CD4-positive, CD25-positive, alpha-beta regulatory T cell (primary cell): ENCODE results near the gene LIPJ. TPM values are rescaled to one million over a fixed set of nuclear protein-coding genes. Genes with fewer than 3 reads are reported as not detected.

Experiments used
- ATAC-seq, 2 donors: fragments of 150-1000 bp; cut with Tn5 transposase; one replicate each; pipeline ENCODE4 v1.10.0; 2021; ENCODE audit warnings: low read depth in 2 of 2, moderate number of reproducible peaks in 2 of 2, moderate library complexity in 1 of 2
- DNase-seq, 3 donors: peaks; one replicate each; pipeline versions ENCODE4 v3.0.0 to v3.0.0-alpha.2; 2012 to 2022; ENCODE audit warnings: mixed read lengths in 1 of 3
- H3K27ac ChIP-seq: one replicate; pipeline ENCODE4 v1.7.0; 2013; ENCODE audit warnings: mild to moderate bottlenecking, low read length; ENCODE audit not compliant: insufficient read depth, poor library complexity, severe bottlenecking
- H3K27me3 ChIP-seq: one replicate; pipeline ENCODE4 v1.7.0; 2013; ENCODE audit warnings: low read length; ENCODE audit not compliant: control insufficient read depth, insufficient read depth
- H3K36me3 ChIP-seq: one replicate; pipeline ENCODE4 v1.7.0; 2013; ENCODE audit warnings: mild to moderate bottlenecking, low read length, moderate library complexity; ENCODE audit not compliant: control insufficient read depth, insufficient read depth
- H3K4me1 ChIP-seq: 2 replicates; pipeline ENCODE4 v1.7.0; 2013; ENCODE audit warnings: mild to moderate bottlenecking, low read length; ENCODE audit not compliant: insufficient read depth, control insufficient read depth, poor library complexity, severe bottlenecking
- H3K4me3 ChIP-seq: one replicate; pipeline ENCODE4 v1.7.0; 2013; ENCODE audit warnings: low read depth, mild to moderate bottlenecking, low read length, moderate library complexity
- H3K9me3 ChIP-seq, 2 experiments: 1 replicate in 1 of 2; 2 replicates in 1 of 2; pipeline ENCODE4 v1.7.0; 2013; ENCODE audit warnings: low read length in 2 of 2, mild to moderate bottlenecking in 1 of 2, moderate library complexity in 1 of 2; ENCODE audit not compliant: control insufficient read depth in 2 of 2
- H3K27ac Mint-ChIP-seq, 3 donors: one replicate each; pipeline ENCODE4 v1.8.0; 2020 to 2022; ENCODE audit warnings: mild to moderate bottlenecking in 3 of 3, mixed read lengths in 3 of 3, moderate library complexity in 2 of 3
- H3K27me3 Mint-ChIP-seq: one replicate; pipeline ENCODE4 v1.8.0; 2022; ENCODE audit warnings: mild to moderate bottlenecking, mixed read lengths
- H3K36me3 Mint-ChIP-seq: one replicate; pipeline ENCODE4 v1.8.0; 2020; ENCODE audit warnings: mixed read lengths
- H3K4me1 Mint-ChIP-seq, 4 donors: one replicate each; pipeline ENCODE4 v1.8.0; 2020 to 2022; ENCODE audit warnings: mixed read lengths in 4 of 4, mild to moderate bottlenecking in 1 of 4
- H3K4me3 Mint-ChIP-seq, 4 donors: one replicate each; pipeline ENCODE4 v1.8.0; 2020 to 2022; ENCODE audit warnings: mild to moderate bottlenecking in 4 of 4, mixed read lengths in 4 of 4, moderate library complexity in 3 of 4
- H3K9me3 Mint-ChIP-seq, 7 donors: one replicate each; pipeline ENCODE4 v1.8.0; 2020 to 2022; ENCODE audit warnings: mixed read lengths in 7 of 7, mild to moderate bottlenecking in 3 of 7, moderate library complexity in 2 of 7
- polyA plus RNA-seq, 4 donors: library from polyadenylated mRNA; unstranded; fragments of 300-500 nt; fragmentation: Illumina TruSeq; gene quantifications; one replicate each; pipeline ENCODE4 v1.2.3, GENCODE V29; 2021
- total RNA-seq: library from RNA; stranded (reverse); gene quantifications from one replicate; pipeline ENCODE4 v1.2.3, GENCODE V29; 2022

Gene LIPJ
- total and polyA plus RNA-seq, 5 donors from 2014 or later: not detected

- H3K4me3 Mint-ChIP-seq: no peak overlapping the region
- peaks cover 10% of the 10 kb centered on the region for H3K27me3 Mint-ChIP-seq
- DNase-seq (peak in 2 of 3 donors; percentile 16 to 37), ATAC-seq (peak in 1 of 2 donors; percentile 50)
- peaks cover 5 to 12% (median 6%) of the 10 kb centered on the region in 4 donors for H3K4me1 Mint-ChIP-seq
- H3K4me3 ChIP-seq: no peak overlapping the region
- no peaks in the 10 kb centered on the region for H3K4me1 ChIP-seq
- H3K36me3 Mint-ChIP-seq: peaks cover 4% of the 10 kb centered on the region
- H3K9me3 ChIP-seq: no peaks in the 10 kb centered on the region
- peaks cover 2% of the 10 kb centered on the region for H3K27me3 ChIP-seq
- no peaks in the 10 kb centered on the region for H3K9me3 Mint-ChIP-seq
- H3K27ac ChIP-seq: no peak overlapping the region
- H3K36me3 ChIP-seq: no peaks in the 10 kb centered on the region
- H3K27ac Mint-ChIP-seq: no peak overlapping the region
Observed at GRCh38 chr10:88565072-88565471, 21.5 kb upstream of the LIPJ start.

- Histone ChIP-seq H3K36me3 (no peaks in the 10 kb centered on the region), H3K27ac (peak overlapping the region; percentile 76), H3K4me3 (peak overlapping the region; percentile 33), H3K27me3 (no peaks in the 10 kb centered on the region), H3K9me3 (no peaks in the 10 kb centered on the region), H3K4me1 (peaks cover 5% of the 10 kb centered on the region)
- Mint-ChIP-seq H3K9me3 (peaks cover 0 to 4% (median 0%) of the 10 kb centered on the region in 7 donors), H3K27ac (peak overlapping the region; percentile 32 to 91 (median 89)), H3K27me3 (peaks cover 11% of the 10 kb centered on the region), H3K4me3 (peak overlapping the region; percentile 83 to 94 (median 92)), H3K4me1 (peaks cover 4 to 16% (median 10%) of the 10 kb centered on the region in 4 donors), H3K36me3 (peaks cover 6% of the 10 kb centered on the region)
- DNase-seq (peak in 1 of 3 donors; percentile 1), ATAC-seq (no peak)
Observed at GRCh38 chr10:88582411-88582805, 4.2 kb upstream of the LIPJ start.

GRCh38 chr10:88582806-88583583, 3.6 kb upstream of the LIPJ start, which contains the start of gene RNLS:
Gene RNLS (minus strand): TSS chr10:88583318.
- Mint-ChIP-seq H3K27ac (peak within 1 kb of the TSS; percentile 89 to 95 (median 91)), H3K4me1 (peaks cover 4 to 16% (median 10%) of the 10 kb centered on the region in 4 donors), H3K9me3 (peaks cover 0 to 4% (median 0%) of the 10 kb centered on the region in 7 donors), H3K4me3 (peak within 1 kb of the TSS; percentile 83 to 94 (median 92)), H3K36me3 (peaks cover 4% of the 10 kb centered on the region), H3K27me3 (peaks cover 11% of the 10 kb centered on the region)
- Histone ChIP-seq H3K27ac (peak within 1 kb of the TSS; percentile 76), H3K36me3 (no peaks in the 10 kb centered on the region), H3K9me3 (no peaks in the 10 kb centered on the region), H3K4me1 (peaks cover 5% of the 10 kb centered on the region), H3K27me3 (no peaks in the 10 kb centered on the region), H3K4me3 (peak within 1 kb of the TSS; percentile 84)
- peak; percentile 81 to 85 for ATAC-seq
- peak; percentile 51 to 83 (median 59) for DNase-seq

GRCh38 chr10:88583584-88583957, 3.0 kb upstream of the LIPJ start:
- no peak for ATAC-seq
- H3K4me3 ChIP-seq: peak overlapping the region; percentile 84
- H3K27me3 ChIP-seq: no peaks in the 10 kb centered on the region
- H3K36me3 ChIP-seq: no peaks in the 10 kb centered on the region
- H3K27ac Mint-ChIP-seq: peak overlapping the region; percentile 89 to 95 (median 91)
- H3K27ac ChIP-seq: peak overlapping the region; percentile 76
- H3K36me3 Mint-ChIP-seq: peaks cover 4% of the 10 kb centered on the region
- H3K4me1 ChIP-seq: peaks cover 5% of the 10 kb centered on the region
- no peak for DNase-seq
- peak overlapping the region; percentile 83 to 94 (median 92) for H3K4me3 Mint-ChIP-seq
- H3K9me3 Mint-ChIP-seq: peaks cover 0 to 4% (median 0%) of the 10 kb centered on the region in 7 donors
- no peaks in the 10 kb centered on the region for H3K9me3 ChIP-seq
- H3K27me3 Mint-ChIP-seq: peaks cover 11% of the 10 kb centered on the region
- H3K4me1 Mint-ChIP-seq: peaks cover 4 to 16% (median 10%) of the 10 kb centered on the region in 4 donors

- ATAC-seq: no peak
Observed at GRCh38 chr10:88592381-88592780, 5.8 kb downstream of the LIPJ start.

GRCh38 chr10:88592906-88593305, 6.3 kb downstream of the LIPJ start:
- no peak overlapping the region for H3K4me3 Mint-ChIP-seq
- no peaks in the 10 kb centered on the region for H3K36me3 ChIP-seq
- H3K27me3 Mint-ChIP-seq: peaks cover 43% of the 10 kb centered on the region
- no peaks in the 10 kb centered on the region for H3K36me3 Mint-ChIP-seq
- ATAC-seq (no peak), DNase-seq (no peak)
- H3K4me1 Mint-ChIP-seq: no peaks in the 10 kb centered on the region
- no peak overlapping the region for H3K27ac ChIP-seq
- no peaks in the 10 kb centered on the region for H3K9me3 ChIP-seq
- no peaks in the 10 kb centered on the region for H3K27me3 ChIP-seq
- H3K4me1 ChIP-seq: no peaks in the 10 kb centered on the region
- H3K27ac Mint-ChIP-seq: no peak overlapping the region
- peaks cover 0 to 1% (median 0%) of the 10 kb centered on the region in 7 donors for H3K9me3 Mint-ChIP-seq
- no peak overlapping the region for H3K4me3 ChIP-seq

More at GRCh38 chr10:88592381-88592780, 5.8 kb downstream of the LIPJ start:
- Mint-ChIP-seq H3K36me3 (no peaks in the 10 kb centered on the region), H3K27me3 (peaks cover 38% of the 10 kb centered on the region), H3K4me3 (no peak overlapping the region), H3K9me3 (peaks cover 0 to 1% (median 0%) of the 10 kb centered on the region in 7 donors), H3K27ac (no peak overlapping the region), H3K4me1 (no peaks in the 10 kb centered on the region)
- H3K4me3 ChIP-seq: no peak overlapping the region
- DNase-seq: no peak
- H3K27ac ChIP-seq: no peak overlapping the region
- no peaks in the 10 kb centered on the region for H3K36me3 ChIP-seq
- H3K27me3 ChIP-seq: no peaks in the 10 kb centered on the region
- H3K4me1 ChIP-seq: no peaks in the 10 kb centered on the region
- H3K9me3 ChIP-seq: no peaks in the 10 kb centered on the region

- Histone ChIP-seq H3K4me3 (no peak overlapping the region), H3K9me3 (no peaks in the 10 kb centered on the region), H3K4me1 (no peaks in the 10 kb centered on the region), H3K27ac (no peak overlapping the region), H3K27me3 (peaks cover 7% of the 10 kb centered on the region), H3K36me3 (no peaks in the 10 kb centered on the region)
- DNase-seq: no peak
- H3K27me3 Mint-ChIP-seq: peaks cover 38% of the 10 kb centered on the region
- peaks cover 0 to 1% (median 0%) of the 10 kb centered on the region in 7 donors for H3K9me3 Mint-ChIP-seq
- H3K27ac Mint-ChIP-seq: no peak overlapping the region
- H3K4me3 Mint-ChIP-seq: no peak overlapping the region
- no peaks in the 10 kb centered on the region for H3K4me1 Mint-ChIP-seq
- ATAC-seq: no peak
- H3K36me3 Mint-ChIP-seq: no peaks in the 10 kb centered on the region
Observed at GRCh38 chr10:88594482-88594881, 7.9 kb downstream of the LIPJ start.
